K562 (cell line): ENCODE data around the gene KANK2. TPM values are rescaled to one million over a fixed set of nuclear protein-coding genes. Genes with fewer than 3 reads are reported as not detected.

ENCODE experiments used
- ARNT ChIP-seq, 2 experiments: fragments of 450-650 bp; IDR thresholded peaks; 2 replicates each; pipeline ENCODE4 v1.6.1; 2016; ENCODE audit warnings: mild to moderate bottlenecking in 1 of 2
- BMI1 ChIP-seq: fragments of 150-350 bp; IDR thresholded peaks from 2 replicates; pipeline ENCODE4 v1.6.1; 2014; ENCODE audit warnings: low read length
- CEBPB ChIP-seq: fragments of 450-650 bp; IDR thresholded peaks from 2 replicates; pipeline ENCODE4 v1.6.1; 2016; ENCODE audit warnings: missing genetic modification characterization, missing compliant biosample characterization
- EHMT2 ChIP-seq: fragments of 450-650 bp; IDR thresholded peaks from 2 replicates; pipeline ENCODE4 v1.6.1; 2018; ENCODE audit warnings: antibody characterized with exemption
- GATAD2B ChIP-seq: fragments of 450-650 bp; IDR thresholded peaks from 2 replicates; pipeline ENCODE4 v1.6.1; 2017; ENCODE audit warnings: mild to moderate bottlenecking, borderline replicate concordance
- HNRNPK ChIP-seq: fragments of 200-400 bp; formaldehyde crosslinking; IDR thresholded peaks from one replicate; pipeline ENCODE4 v1.6.1; 2018; ENCODE audit warnings: mild to moderate bottlenecking, low read depth, low read length; ENCODE audit not compliant: poor library complexity, severe bottlenecking
- IFI16 ChIP-seq: fragments of 250-450 bp; sonication (Bioruptor Pico); IDR thresholded peaks from 2 replicates; pipeline ENCODE4 v2.1.2; 2022; ENCODE audit warnings: mild to moderate bottlenecking, inconsistent platforms
- KHSRP ChIP-seq: fragments of 450-650 bp; IDR thresholded peaks from 2 replicates; pipeline ENCODE4 v1.6.1; 2017
- MTA2 ChIP-seq: fragments of 450-650 bp; IDR thresholded peaks from 2 replicates; pipeline ENCODE4 v1.6.1; 2016; ENCODE audit warnings: low read depth
- MYC ChIP-seq, 2 experiments: fragments of 250-450 bp in 1 of 2; sonication (Bioruptor Pico) in 1 of 2; IDR thresholded peaks; 2 replicates each; pipeline versions ENCODE4 v1.5.1 to v1.6.1; 2012 to 2021; ENCODE audit warnings: low read depth in 2 of 2, borderline replicate concordance in 1 of 2, improper control_type of control experiment in 1 of 2, low read length in 1 of 2, mild to moderate bottlenecking in 1 of 2, moderate library complexity in 1 of 2
- NFIX ChIP-seq: fragments of 250-450 bp; sonication (Bioruptor Pico); IDR thresholded peaks from 2 replicates; pipeline ENCODE4 v1.4.0; 2020; ENCODE audit warnings: low read depth, mild to moderate bottlenecking, moderate library complexity
- NR2C1 ChIP-seq, 2 experiments: fragments of 450-650 bp; IDR thresholded peaks; 2 replicates each; pipeline ENCODE4 v1.6.1; 2017; ENCODE audit warnings: mild to moderate bottlenecking in 2 of 2, antibody characterized with exemption in 1 of 2, inconsistent platforms in 1 of 2, missing compliant biosample characterization in 1 of 2, missing genetic modification characterization in 1 of 2
- PHB2 ChIP-seq: fragments of 450-650 bp; IDR thresholded peaks from 2 replicates; pipeline ENCODE4 v1.6.1; 2017; ENCODE audit warnings: low read depth
- PML ChIP-seq: IDR thresholded peaks from 2 replicates; pipeline ENCODE4 v1.6.1; 2012; ENCODE audit warnings: low read length, inconsistent platforms
- POLR2A ChIP-seq: fragments of 450-650 bp; conservative IDR thresholded peaks from 2 replicates; pipeline ENCODE4 v1.6.1; 2016
- POLR2AphosphoS2 ChIP-seq: IDR thresholded peaks from 2 replicates; pipeline ENCODE4 v1.6.1; 2012; ENCODE audit warnings: low read length, improper control_type of control experiment
- POLR2B ChIP-seq: fragments of 450-650 bp; IDR thresholded peaks from 2 replicates; pipeline ENCODE4 v1.6.1; 2018; ENCODE audit warnings: low read depth; ENCODE audit not compliant: partially characterized antibody
- RAD51 ChIP-seq: fragments of 450-650 bp; IDR thresholded peaks from 2 replicates; pipeline ENCODE4 v1.7.1; 2016; ENCODE audit warnings: low read depth, mild to moderate bottlenecking, borderline replicate concordance
- RB1 ChIP-seq: fragments of 450-650 bp; IDR thresholded peaks from 2 replicates; pipeline ENCODE4 v1.6.1; 2017; ENCODE audit warnings: low read depth, mild to moderate bottlenecking
- SMARCA5 ChIP-seq: fragments of 450-650 bp; IDR thresholded peaks from 2 replicates; pipeline ENCODE4 v1.6.1; 2016
- SREBF2 ChIP-seq: sonication (generic); formaldehyde crosslinking; IDR thresholded peaks from 2 replicates; pipeline ENCODE4 v1.4.0; 2020; ENCODE audit warnings: mild to moderate bottlenecking, missing genetic modification reagents
- SRSF1 ChIP-seq: fragments of 200-400 bp; formaldehyde crosslinking; IDR thresholded peaks from 2 replicates; pipeline ENCODE4 v1.6.1; 2017; ENCODE audit warnings: mild to moderate bottlenecking, low read depth, low read length, moderate library complexity
- STAG1 ChIP-seq: sonication (generic); formaldehyde crosslinking; IDR thresholded peaks from 2 replicates; pipeline ENCODE4 v1.5.0; 2020; ENCODE audit warnings: missing genetic modification reagents, borderline replicate concordance
- SUPT5H ChIP-seq: fragments of 450-650 bp; IDR thresholded peaks from 2 replicates; pipeline ENCODE4 v1.6.1; 2016
- ZNF140 ChIP-seq: fragments of 250-450 bp; sonication (Bioruptor Pico); IDR thresholded peaks from 2 replicates; pipeline ENCODE4 v1.8.0; 2021; ENCODE audit warnings: moderate library complexity, mild to moderate bottlenecking, inconsistent platforms
- ZNF384 ChIP-seq: IDR thresholded peaks from 2 replicates; pipeline ENCODE4 v1.6.1; 2012; ENCODE audit warnings: low read depth, low read length, improper control_type of control experiment
- ZNF707 ChIP-seq: fragments of 250-450 bp; sonication (Bioruptor Pico); conservative IDR thresholded peaks from 2 replicates; pipeline ENCODE4 v1.8.0; 2022; ENCODE audit warnings: inconsistent platforms, mild to moderate bottlenecking, moderate library complexity
- ZNF75A ChIP-seq: fragments of 450-650 bp; formaldehyde crosslinking; IDR thresholded peaks from 2 replicates; pipeline ENCODE4 v1.4.0; 2020; ENCODE audit warnings: mild to moderate bottlenecking
- polyA plus RNA-seq, 8 experiments: library from polyadenylated mRNA; depleted of rRNA in 4 of 8; stranded (reverse) in 5 of 8; unstranded in 3 of 8; fragments of >200 nt; fragmentation: Nextera tagmentation in 2 of 8; fragmentation: Illumina TruSeq in 1 of 8; extraction: Ambion mirVana in 2 of 8; extraction: Trizol in 1 of 8; gene quantifications; 2 replicates each; pipeline versions ENCODE4 v1.2.1 to v1.2.3, GENCODE V29; 2011 to 2014; ENCODE audit warnings: inconsistent platforms in 1 of 8, missing spikeins in 1 of 8
- total RNA-seq, 7 experiments: library from RNA; depleted of rRNA in 6 of 7; stranded (reverse); fragments of >200 nt in 6 of 7; fragmentation: Illumina TruSeq in 2 of 7; extraction: Trizol in 2 of 7; gene quantifications; 2 replicates each; pipeline versions ENCODE4 v1.2.1 to v1.2.3, GENCODE V29; 2011 to 2021; ENCODE audit warnings: low replicate concordance in 1 of 7
- TF ChIP-seq, protein P1 (sequence below): fragments of 450-650 bp; formaldehyde crosslinking; IDR thresholded peaks from 2 replicates; pipeline ENCODE4 v1.4.0; 2020; ENCODE audit warnings: mild to moderate bottlenecking, moderate library complexity
- TF ChIP-seq, protein P2 (sequence below): fragments of 450-650 bp; IDR thresholded peaks from 2 replicates; pipeline ENCODE4 v1.6.1; 2016; ENCODE audit warnings: mild to moderate bottlenecking

The KANK2 gene
- total and polyA plus RNA-seq, 9 of the 15 experiments (the other 6 are each of a cell fraction or from before 2014, with no cell fraction given), result 4.4 to 47.8 (median 21.3) TPM

GRCh38 chr19:11125994-11126685 lies 71.2 kb downstream of the KANK2 start (continued):
- TF ChIP-seq SUPT5H (peak; percentile 17), RAD51 (no peak), IFI16 (CRISPR knock-in tag) (no peak), RB1 (peak; percentile 35; the same call in 1 of the 2 replicates), MYC (IDR thresholded peaks at IDR 0.05; ENCODE audit: low read depth, low read length) (no peak), MYC (CRISPR knock-in tag; IDR thresholded peaks at IDR 0.05; ENCODE audit: borderline replicate concordance, low read depth) (no peak), KHSRP (no peak), NFIX (CRISPR knock-in tag) (no peak), CEBPB (tag) (peak; percentile 67), ZNF140 (CRISPR knock-in tag) (no peak), BMI1 (no peak), POLR2B (peak; percentile 64), ZNF75A (CRISPR knock-in tag) (no peak), POLR2AphosphoS2 (peak; percentile 66), ZNF384 (peak; percentile 39; the same call in 1 of the 2 replicates), SMARCA5 (0 out of 2 replicates have a peak, but pooled peaks have one; percentile 30), GATAD2B (no peak), HNRNPK (no peak), SREBF2 (CRISPR knock-in tag) (no peak), PML (0 out of 2 replicates have a peak, but pooled peaks have one; percentile 23), STAG1 (no peak), PHB2 (no peak), ZNF707 (CRISPR knock-in tag) (no peak), POLR2A (peak; percentile 6), NR2C1 (IDR thresholded peaks at IDR 0.05) (no peak), NR2C1 (tag; IDR thresholded peaks at IDR 0.05) (no peak), ARNT (IDR thresholded peaks at IDR 0.05) (0 out of 4 replicates have a peak, but pooled peaks of 1 of the 2 experiments have one; percentile 42), SRSF1 (no peak), EHMT2 (no peak), MTA2 (no peak)
- TF ChIP-seq, protein P1, sequence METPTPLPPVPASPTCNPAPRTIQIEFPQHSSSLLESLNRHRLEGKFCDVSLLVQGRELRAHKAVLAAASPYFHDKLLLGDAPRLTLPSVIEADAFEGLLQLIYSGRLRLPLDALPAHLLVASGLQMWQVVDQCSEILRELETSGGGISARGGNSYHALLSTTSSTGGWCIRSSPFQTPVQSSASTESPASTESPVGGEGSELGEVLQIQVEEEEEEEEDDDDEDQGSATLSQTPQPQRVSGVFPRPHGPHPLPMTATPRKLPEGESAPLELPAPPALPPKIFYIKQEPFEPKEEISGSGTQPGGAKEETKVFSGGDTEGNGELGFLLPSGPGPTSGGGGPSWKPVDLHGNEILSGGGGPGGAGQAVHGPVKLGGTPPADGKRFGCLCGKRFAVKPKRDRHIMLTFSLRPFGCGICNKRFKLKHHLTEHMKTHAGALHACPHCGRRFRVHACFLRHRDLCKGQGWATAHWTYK, result no peak
- TF ChIP-seq, protein P2, sequence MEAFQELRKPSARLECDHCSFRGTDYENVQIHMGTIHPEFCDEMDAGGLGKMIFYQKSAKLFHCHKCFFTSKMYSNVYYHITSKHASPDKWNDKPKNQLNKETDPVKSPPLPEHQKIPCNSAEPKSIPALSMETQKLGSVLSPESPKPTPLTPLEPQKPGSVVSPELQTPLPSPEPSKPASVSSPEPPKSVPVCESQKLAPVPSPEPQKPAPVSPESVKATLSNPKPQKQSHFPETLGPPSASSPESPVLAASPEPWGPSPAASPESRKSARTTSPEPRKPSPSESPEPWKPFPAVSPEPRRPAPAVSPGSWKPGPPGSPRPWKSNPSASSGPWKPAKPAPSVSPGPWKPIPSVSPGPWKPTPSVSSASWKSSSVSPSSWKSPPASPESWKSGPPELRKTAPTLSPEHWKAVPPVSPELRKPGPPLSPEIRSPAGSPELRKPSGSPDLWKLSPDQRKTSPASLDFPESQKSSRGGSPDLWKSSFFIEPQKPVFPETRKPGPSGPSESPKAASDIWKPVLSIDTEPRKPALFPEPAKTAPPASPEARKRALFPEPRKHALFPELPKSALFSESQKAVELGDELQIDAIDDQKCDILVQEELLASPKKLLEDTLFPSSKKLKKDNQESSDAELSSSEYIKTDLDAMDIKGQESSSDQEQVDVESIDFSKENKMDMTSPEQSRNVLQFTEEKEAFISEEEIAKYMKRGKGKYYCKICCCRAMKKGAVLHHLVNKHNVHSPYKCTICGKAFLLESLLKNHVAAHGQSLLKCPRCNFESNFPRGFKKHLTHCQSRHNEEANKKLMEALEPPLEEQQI, result no peak
